Keratinocyte (primary cell): Measurements from ENCODE around the gene CDC42BPG. TPM values are rescaled to one million over a fixed set of nuclear protein-coding genes. Genes with fewer than 3 reads are reported as not detected.

Experiments
- DNase-seq: peaks from one replicate; pipeline ENCODE4 v3.0.0-alpha.2; 2011; ENCODE audit warnings: low read depth, missing footprints, low spot score
- FAIRE-seq: peaks from 2 replicates; lab custom pipeline; 2011; peaks lifted over from hg19 to GRCh38; lab: Jason Lieb, UNC
- H2AFZ ChIP-seq: 2 replicates; pipeline ENCODE4 v1.6.0; 2012; ENCODE audit warnings: low read length, control low read depth, inconsistent platforms; ENCODE audit not compliant: control insufficient read depth
- H3K27ac ChIP-seq: 2 replicates; pipeline ENCODE4 v1.5.1; 2011; ENCODE audit warnings: low read length; ENCODE audit not compliant: control insufficient read depth, insufficient read depth
- H3K27me3 ChIP-seq: 3 replicates; pipeline ENCODE4 v1.6.0; 2011; ENCODE audit warnings: low read length; ENCODE audit not compliant: control insufficient read depth, insufficient read depth; ENCODE audit errors: extremely low read depth
- H3K36me3 ChIP-seq, 2 experiments: 2 replicates in 1 of 2; 3 replicates in 1 of 2; pipeline ENCODE4 v1.5.1; 2011; ENCODE audit warnings: low read length in 2 of 2, mild to moderate bottlenecking in 1 of 2; ENCODE audit not compliant: control insufficient read depth in 2 of 2, insufficient read depth in 2 of 2; ENCODE audit errors: extremely low read depth in 1 of 2
- H3K4me1 ChIP-seq: 3 replicates; pipeline ENCODE4 v1.5.1; 2011; ENCODE audit warnings: low read length; ENCODE audit not compliant: control insufficient read depth, insufficient read depth; ENCODE audit errors: extremely low read depth
- H3K4me2 ChIP-seq: 3 replicates; pipeline ENCODE4 v1.6.0; 2011; ENCODE audit warnings: low read depth, low read length; ENCODE audit not compliant: control insufficient read depth, insufficient read depth; ENCODE audit errors: extremely low read depth
- H3K4me3 ChIP-seq, 3 experiments: fragments of 200-600 bp in 1 of 3; sonication (generic) in 1 of 3; 2 replicates in 2 of 3; 3 replicates in 1 of 3; pipeline ENCODE4 v1.5.1; 2011 to 2016; ENCODE audit warnings: low read length in 3 of 3, mild to moderate bottlenecking in 3 of 3, control low read depth in 2 of 3, inconsistent platforms in 1 of 3, low read depth in 1 of 3, mixed read lengths in 1 of 3, mixed run types in 1 of 3, moderate library complexity in 1 of 3; ENCODE audit not compliant: control insufficient read depth in 2 of 3, insufficient read depth in 2 of 3; ENCODE audit errors: extremely low read depth in 1 of 3
- H3K79me2 ChIP-seq: 2 replicates; pipeline ENCODE4 v1.6.0; 2012; ENCODE audit warnings: low read length; ENCODE audit not compliant: control insufficient read depth, insufficient read depth
- H3K9ac ChIP-seq: 3 replicates; pipeline ENCODE4 v1.6.0; 2011; ENCODE audit warnings: low read length; ENCODE audit not compliant: control insufficient read depth, insufficient read depth; ENCODE audit errors: extremely low read depth
- H3K9me1 ChIP-seq: 3 replicates; pipeline ENCODE4 v1.6.0; 2011; ENCODE audit warnings: low read length; ENCODE audit not compliant: control insufficient read depth, insufficient read depth; ENCODE audit errors: extremely low read depth
- H3K9me3 ChIP-seq: 2 replicates; pipeline ENCODE4 v1.5.1; 2012; ENCODE audit warnings: low read depth, low read length; ENCODE audit not compliant: control insufficient read depth
- H4K20me1 ChIP-seq: 3 replicates; pipeline ENCODE4 v1.6.0; 2011; ENCODE audit warnings: low read length; ENCODE audit not compliant: control insufficient read depth, insufficient read depth; ENCODE audit errors: extremely low read depth
- EZH2 ChIP-seq: IDR thresholded peaks from one replicate; pipeline ENCODE4 v1.6.1; 2012; ENCODE audit warnings: inconsistent platforms, mild to moderate bottlenecking, low read length, moderate library complexity
- dilution Hi-C: fragments of 300-500 bp; cut with MboI; formaldehyde crosslinking; loops from one replicate; pipeline ENCODE4 v1.7.0; 2020; ENCODE audit warnings: low sequenced_read_pairs; ENCODE audit not compliant: extremely low pct_ligation_motif_present
- polyA plus RNA-seq, 5 experiments: library from polyadenylated mRNA; depleted of rRNA in 3 of 5; stranded (reverse) in 3 of 5; stranded (forward) in 1 of 5; unstranded in 1 of 5; fragments of >200 nt; gene quantifications; 1 replicate in 1 of 5; 2 replicates in 3 of 5; 3 replicates in 1 of 5; pipeline versions ENCODE4 v1.2.1 to v1.2.3, GENCODE V29; 2011 to 2012; ENCODE audit warnings: missing spikeins in 2 of 5, low read depth in 1 of 5, low replicate concordance in 1 of 5
- TF ChIP-seq, protein P1 (sequence below), 3 experiments: IDR thresholded peaks in 1 of 3; conservative IDR thresholded peaks in 1 of 3; optimal IDR thresholded peaks in 1 of 3; 2 replicates in 2 of 3; 3 replicates in 1 of 3; pipeline versions ENCODE3 to v1.5.1; 2011; ENCODE audit warnings: low read length in 3 of 3, mild to moderate bottlenecking in 3 of 3, moderate library complexity in 2 of 3, control low read depth in 1 of 3, inconsistent platforms in 1 of 3; ENCODE audit not compliant: insufficient read depth in 2 of 3; ENCODE audit errors: extremely low read depth in 1 of 3

CDC42BPG gene
- polyA plus RNA-seq, 1 donor (not counting 4 experiments of a cell fraction or from before 2014, with no cell fraction given) = 2.5 TPM

DNA sequence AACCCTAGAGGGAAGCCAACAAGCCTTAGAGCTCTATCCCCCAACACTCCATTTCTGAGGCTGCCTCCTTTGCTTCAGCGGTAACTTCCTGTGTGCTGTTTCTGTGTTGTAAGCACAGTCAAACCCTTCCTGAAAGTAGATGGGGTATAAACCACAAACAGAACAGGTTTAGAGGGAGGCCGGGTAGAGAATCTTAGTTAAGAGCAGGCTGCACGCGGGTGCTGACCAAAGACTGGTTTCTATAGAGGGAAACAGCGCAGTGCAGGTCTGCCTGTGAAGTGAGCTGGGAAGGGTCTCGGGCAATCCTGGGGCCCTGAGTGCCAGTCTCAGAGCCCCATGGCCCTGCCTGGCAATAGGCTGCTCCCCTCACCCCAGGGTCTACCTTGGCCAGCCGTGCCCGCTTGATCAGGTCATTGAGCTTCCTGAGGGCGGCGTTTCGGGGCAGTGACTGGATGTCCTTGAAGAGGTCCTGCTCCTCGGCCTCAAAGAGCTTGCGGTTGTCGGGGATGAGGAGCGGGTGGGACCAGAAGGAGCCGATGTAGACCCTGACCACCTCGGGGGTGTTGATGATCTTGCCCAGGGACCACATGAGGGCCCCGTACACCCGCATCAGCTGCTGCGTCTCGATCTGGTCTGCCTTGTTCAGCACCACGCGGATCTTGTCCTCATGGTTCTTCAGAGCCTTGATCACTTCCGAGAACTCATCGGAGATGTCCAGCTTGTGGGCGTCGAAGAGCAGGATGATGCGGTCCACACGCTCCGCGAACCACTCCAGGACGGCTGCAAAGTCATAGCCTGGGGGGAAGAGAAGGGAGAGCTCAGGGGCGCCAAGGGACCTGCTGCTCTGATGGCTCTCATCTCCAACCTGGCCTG lies 15.3 kb upstream of the CDC42BPG start:
- Histone ChIP-seq H3K27me3 (no peaks in the 10 kb centered on the region), H3K9me3 (no peaks in the 10 kb centered on the region), H3K27ac (no peak overlapping the region), H3K4me2 (no peak overlapping the region), H3K79me2 (peaks cover 57% of the 10 kb centered on the region), H3K9ac (no peak overlapping the region), H4K20me1 (peaks cover 3% of the 10 kb centered on the region), H3K4me3 (no peak overlapping the region), H3K9me1 (peaks cover 3% of the 10 kb centered on the region), H2AFZ (no peak overlapping the region), H3K36me3 (peaks cover 21 to 35% of the 10 kb centered on the region in 2 experiments), H3K4me1 (peaks cover 49% of the 10 kb centered on the region)
- DNase-seq (no peak), FAIRE-seq (no peak)
- TF ChIP-seq, protein P1, sequence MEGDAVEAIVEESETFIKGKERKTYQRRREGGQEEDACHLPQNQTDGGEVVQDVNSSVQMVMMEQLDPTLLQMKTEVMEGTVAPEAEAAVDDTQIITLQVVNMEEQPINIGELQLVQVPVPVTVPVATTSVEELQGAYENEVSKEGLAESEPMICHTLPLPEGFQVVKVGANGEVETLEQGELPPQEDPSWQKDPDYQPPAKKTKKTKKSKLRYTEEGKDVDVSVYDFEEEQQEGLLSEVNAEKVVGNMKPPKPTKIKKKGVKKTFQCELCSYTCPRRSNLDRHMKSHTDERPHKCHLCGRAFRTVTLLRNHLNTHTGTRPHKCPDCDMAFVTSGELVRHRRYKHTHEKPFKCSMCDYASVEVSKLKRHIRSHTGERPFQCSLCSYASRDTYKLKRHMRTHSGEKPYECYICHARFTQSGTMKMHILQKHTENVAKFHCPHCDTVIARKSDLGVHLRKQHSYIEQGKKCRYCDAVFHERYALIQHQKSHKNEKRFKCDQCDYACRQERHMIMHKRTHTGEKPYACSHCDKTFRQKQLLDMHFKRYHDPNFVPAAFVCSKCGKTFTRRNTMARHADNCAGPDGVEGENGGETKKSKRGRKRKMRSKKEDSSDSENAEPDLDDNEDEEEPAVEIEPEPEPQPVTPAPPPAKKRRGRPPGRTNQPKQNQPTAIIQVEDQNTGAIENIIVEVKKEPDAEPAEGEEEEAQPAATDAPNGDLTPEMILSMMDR (optimal IDR thresholded peaks at IDR 0.05 in 1 of 3, IDR thresholded peaks at IDR 0.05 in 1 of 3, conservative IDR thresholded peaks at IDR 0.05 in 1 of 3; ENCODE audit: extremely low read depth in 1 of 3, insufficient read depth in 2 of 3, low read length in 3 of 3) = no peak
- no peak for TF ChIP-seq EZH2
- dilution Hi-C loops = no loop called here

DNA sequence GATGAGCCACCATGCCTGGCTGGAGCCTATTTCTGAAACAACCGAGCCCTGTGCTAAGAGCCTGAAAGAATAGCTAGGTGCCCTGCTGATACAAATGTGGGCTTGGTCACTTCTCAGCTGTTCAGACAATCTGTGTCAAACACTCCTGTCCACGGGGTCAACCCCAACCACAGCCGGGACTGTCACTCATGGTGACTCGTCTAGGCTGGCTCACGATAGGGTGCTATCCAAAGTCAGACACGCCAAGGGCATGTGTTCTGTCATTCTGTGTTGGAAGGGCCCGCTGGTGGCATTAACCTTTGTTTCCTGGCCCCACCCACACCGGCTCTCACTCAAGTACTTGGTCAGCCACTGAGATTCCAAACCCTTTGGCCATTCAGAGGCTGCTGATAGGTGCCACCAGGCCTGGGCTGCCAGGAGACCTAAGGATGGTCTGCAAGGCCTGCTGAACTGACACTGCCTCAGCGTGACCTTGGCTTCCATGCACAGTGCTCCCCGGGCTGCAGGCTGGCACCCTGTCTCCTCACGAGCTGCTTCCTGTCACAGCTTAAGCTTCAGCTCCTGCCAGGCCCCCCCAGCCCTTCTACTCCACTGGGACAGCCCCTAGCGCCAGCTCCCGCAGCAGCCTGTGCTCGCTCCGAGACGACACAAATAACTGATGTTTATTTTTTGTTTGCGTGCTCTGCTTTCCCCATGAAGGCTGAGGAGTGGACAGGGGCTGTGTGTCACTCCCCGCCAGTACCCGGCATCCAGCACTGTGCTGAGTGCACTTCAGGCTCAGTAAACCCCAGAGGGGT lies 14.2 kb upstream of the CDC42BPG start:
- no peak for DNase-seq
- Histone ChIP-seq H3K4me3 (no peak overlapping the region), H3K36me3 (peaks cover 24 to 46% of the 10 kb centered on the region in 2 experiments), H3K4me2 (no peak overlapping the region), H3K9me1 (peaks cover 3% of the 10 kb centered on the region), H3K9me3 (no peaks in the 10 kb centered on the region), H3K9ac (no peak overlapping the region), H3K27me3 (no peaks in the 10 kb centered on the region), H4K20me1 (no peaks in the 10 kb centered on the region), H3K4me1 (peaks cover 47% of the 10 kb centered on the region), H3K27ac (no peak overlapping the region), H3K79me2 (peaks cover 56% of the 10 kb centered on the region), H2AFZ (no peak overlapping the region)
- TF ChIP-seq EZH2 = no peak
- TF ChIP-seq, protein P1 (optimal IDR thresholded peaks at IDR 0.05 in 1 of 3, IDR thresholded peaks at IDR 0.05 in 1 of 3, conservative IDR thresholded peaks at IDR 0.05 in 1 of 3; ENCODE audit: extremely low read depth in 1 of 3, insufficient read depth in 2 of 3, low read length in 3 of 3) = no peak
- FAIRE-seq = no peak
- dilution Hi-C loops = no loop called here
